ENCODE results near the gene MRPL32.

Gene MRPL32

DNA sequence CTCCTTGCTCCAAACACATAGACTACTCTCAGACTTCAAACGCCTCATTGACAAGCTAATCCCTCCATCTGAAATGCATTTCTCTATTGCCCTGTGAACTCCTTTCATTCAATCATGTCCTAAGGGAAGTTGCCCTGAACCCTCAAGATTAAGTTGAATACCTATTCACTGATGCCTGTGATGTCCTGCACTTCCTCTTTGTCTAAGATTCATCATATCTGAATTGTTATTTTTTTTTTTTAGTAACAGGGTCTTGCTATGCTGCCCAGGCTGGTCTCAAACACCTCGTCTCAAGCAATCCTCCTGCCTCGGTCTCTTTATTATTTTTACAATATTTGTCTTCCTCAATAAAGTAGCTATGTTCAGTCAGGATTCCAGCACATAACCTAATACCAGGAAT is 3.4 kb upstream of the MRPL32 start:
- DNase-seq = no peak

DNA sequence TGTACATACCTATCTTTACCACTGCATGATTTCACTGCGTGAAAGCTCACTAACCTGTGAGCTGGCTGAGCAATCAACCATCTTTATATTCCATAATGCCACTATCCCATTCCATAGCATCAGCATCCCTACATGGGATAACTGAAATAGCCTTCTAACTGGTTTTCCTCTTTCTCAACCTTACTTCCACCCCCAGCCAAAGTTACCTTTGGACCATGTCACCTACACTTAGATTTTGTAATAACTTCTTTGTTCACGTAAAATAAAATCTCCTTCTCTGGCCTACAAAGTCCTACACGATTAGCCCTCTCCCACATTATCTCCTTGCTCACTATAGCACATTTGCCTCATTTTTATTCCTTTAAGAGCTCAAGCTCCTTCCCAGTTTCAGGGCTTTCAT is 2.7 kb upstream of the MRPL32 start:
- DNase-seq = no peak

DNA sequence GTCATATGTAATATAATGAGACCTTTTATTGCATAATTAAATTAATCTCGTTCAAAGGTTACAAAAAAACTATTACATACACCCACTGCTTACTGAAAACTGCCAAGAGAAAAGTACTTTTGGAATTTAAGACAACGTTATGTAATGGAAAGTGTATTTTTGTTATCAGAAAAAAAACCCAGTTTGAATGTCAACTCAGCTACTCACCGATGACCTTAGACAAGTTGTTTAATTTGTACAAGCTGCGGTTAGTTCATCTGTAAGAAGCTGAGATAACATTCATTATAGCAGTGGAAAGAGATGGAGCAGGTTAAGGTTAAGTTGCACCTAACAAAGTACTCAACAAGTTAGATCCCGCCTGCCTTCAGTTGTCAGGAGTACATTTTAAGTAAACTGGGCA is 1.3 kb upstream of the MRPL32 start:
- no peak for DNase-seq

DNA sequence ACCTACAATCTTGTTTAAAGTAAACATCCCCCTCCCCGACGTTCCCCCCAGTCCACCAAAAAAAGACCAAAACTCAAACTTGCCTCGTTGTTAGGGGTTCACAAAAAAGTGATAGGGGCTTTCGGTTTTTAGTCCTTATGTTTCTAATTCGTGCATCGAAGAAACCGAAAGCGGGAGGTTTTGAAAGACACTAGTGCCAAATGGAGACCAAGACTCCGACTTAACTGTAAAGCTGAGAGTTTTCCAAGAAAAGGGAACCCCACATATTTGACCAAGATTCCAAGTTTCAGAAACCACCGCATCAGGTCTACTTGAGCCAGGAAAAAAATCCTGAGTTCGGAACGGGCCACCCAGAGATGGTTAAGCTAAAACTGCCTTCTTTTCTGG is 736 bp upstream of the MRPL32 start:
- DNase-seq = no peak

DNA sequence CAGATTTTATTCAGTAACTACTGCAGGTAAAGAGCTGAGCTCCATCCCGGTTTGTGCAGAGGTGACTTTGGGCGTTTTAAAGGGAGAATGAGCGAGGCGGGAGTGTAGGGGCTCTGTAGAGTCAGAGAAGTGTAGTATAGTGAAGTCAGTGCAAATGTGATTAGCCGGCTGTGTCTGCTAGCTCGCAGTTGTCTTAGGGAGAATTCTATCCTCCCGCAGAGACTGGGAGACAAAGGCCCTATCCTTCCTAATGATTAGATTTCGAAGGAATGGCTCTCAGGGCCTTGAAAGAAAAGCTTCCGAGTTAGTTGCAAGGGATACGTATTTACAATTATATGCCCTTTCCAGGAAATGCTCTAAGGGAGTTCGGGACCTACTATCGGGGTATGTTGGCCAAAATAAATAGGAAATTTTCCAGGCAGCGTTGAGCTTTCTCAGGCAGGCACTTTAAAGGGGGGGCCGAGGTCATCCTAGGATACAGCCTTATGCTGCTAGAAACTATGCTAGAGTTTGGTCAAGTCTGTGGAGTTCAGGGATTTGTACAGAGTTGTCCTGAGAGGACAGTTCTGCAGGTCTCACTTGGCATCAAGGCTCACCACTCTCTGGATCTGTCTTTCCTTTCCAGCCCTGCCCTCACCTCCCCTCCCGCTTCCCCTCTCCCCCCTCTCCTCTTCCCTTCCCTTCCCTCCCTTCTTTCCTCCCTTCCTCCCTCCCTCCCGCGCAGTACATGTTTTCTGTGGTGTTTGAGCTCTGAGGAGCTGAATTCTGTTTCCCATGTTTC is 825 bp downstream of the MRPL32 start:
- no peak for DNase-seq

DNA sequence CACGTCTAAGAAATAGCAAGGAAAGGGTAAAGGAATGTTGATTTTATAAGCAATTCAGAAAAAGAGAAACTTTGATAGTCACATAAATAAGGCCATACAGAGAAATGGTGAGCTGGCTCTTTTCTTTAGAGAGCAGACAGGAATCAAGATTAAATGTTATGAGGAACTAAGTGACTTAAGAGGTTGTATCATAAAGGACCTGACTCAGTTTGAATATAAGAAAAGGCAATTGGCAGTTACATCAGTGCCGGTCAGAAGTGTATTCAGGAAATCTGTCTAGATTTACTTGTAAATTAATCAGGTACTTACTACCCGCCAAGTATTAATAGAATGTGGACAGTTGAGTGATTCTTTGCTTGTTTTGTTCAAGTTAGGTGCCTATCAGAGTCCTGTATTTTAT is 2.1 kb downstream of the MRPL32 start:
- DNase-seq = no peak

DNA sequence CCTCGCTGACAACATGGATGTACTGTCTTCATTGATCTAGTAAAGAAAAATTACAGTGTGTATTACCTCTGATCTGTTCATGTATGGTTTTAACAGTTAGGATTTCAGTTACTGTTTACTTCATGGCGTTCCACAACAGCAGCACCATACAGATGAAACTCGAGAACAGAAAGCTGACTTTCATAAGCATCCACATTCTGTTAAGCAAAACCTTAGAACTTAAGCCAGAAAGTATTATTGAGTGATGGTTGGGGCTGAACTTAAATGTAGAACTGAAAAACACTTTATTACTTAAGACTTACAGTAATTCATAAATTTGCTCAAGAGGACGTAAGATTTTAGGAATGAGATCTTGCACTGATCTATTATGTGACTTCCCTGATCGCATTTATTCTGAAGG is 3.7 kb downstream of the MRPL32 start:
- DNase-seq = no peak

DNA sequence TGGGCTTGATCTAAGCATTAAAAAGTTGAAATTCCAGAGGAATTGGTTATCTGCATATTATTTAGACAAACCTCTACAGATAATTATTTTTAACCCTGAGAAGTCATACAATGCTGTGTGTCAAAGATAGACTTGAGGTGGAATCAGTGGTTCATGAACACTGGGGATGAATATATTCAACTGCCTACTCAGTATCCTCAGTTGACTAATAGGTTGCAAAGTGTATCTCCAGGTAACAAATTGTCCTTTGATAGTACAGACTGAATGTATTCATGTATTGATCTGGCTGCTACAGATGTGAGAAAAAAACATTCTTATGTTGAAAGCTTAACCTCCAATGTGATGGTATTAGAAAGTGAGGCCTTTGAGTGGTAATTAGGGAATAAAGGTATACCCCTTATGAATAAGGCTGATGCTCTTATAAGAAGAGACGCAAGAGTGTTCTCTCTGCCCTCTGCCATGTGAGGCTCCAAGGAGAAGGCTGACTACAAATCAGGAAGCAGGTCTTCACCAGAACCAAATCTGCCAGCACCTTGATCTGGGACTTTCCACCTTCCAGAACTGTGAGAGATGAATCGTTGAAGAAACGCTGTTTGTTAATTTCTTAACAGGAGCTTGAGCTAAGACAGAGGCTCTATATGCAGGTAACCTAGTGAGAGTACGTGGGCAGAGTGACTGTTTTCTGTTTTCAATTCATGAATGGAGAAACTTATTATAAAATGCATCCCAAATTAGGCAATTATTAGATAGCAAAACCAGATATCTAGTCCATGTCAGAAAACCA is 7.5 kb downstream of the MRPL32 start:
- DNase-seq = no peak

DNA sequence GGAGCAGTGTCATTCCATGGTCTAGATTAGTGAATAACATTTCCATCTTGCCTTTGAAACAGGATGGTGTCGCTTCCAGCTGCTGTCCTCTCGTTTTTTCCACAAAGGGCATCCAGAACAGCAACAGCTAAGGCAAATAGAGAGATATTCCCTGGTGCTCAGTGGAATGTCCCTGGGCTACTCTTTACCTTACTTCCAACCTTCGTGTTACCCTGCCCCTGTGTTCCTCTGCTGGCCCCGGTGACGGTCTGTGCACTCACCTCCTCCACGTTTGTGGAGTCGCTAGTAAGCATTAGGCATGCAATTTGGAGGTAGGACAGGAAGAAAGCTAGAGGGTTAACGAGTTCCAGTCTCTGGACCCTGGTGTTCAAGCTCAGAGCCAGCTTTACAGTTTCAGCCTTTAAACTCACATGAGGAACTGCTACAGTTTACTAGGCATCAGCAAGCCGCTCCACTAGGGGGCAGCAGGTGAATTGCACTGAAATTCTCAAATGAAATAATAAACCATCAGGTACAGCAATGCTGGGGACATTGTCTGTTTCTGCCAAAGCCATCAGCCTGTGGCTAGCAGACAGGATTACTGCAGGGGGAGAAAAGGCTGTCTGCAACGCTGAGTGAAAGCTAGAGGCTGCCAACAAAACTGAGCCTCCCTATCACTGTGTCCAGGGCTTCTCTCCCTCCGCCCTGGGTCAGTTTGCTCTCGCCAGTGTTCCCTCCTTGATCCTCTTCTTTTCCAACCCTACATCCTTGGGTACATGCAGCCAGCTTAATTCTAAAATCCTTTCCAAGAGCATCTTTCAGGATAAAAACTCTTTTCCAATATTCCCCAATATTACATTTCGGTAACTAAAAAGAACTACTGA is 9.0 kb downstream of the MRPL32 start:
- DNase-seq = peak; percentile 83

DNA sequence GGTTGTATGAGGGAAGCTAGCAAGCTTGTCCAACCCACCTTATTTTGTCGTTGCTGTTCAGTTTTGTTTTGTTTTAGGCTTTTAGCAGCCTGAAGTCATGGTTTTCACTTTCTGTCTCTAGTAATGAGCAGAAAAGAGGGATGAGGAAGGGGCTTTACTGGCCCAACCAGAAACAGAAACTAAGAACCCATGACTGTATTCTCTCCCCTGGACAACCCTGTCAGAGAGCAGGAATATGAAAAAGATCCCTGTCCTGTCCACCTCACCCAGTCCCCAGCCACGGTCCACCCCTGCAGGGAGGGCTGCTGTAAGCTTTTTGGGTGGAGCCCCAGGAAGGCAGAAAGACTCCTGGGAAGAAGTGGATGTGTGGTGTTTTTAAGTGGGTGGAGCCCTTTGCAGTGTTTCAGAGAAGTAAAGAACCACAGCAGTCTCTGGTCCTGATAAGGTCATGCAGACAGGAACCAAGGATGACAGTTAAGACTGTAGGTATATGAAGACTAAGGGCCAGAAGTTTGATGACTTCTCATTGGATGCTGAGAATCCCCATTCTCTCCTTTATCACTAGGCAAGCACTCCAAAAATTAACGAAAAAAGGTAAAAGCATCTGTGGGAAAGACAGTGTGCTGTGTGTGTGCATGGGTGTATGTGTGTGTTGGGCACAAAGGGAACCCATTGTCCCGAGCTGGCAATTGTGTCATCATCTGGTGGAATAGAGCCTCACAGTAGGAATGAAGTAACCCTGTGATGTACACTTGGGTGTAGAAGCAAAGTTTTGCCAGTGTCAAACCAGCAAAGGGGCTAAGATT is 13.8 kb downstream of the MRPL32 start:
- no peak for DNase-seq

DNA sequence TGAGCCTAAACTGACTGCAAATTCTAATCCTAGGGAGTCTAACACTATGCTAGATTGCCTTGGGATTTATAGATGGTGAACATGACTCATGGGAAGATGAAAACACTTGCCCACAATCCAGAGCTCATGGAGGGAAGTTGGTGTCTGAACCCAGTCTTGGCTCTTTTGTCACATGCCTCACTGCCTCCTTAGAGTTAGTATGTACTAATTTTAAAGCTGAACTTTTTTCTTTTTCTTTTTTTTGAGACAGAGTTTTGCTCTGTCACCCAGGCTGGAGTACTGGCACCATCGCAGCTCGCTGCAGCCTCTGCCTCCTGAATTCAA is 14.4 kb downstream of the MRPL32 start:
- no peak for DNase-seq

DNA sequence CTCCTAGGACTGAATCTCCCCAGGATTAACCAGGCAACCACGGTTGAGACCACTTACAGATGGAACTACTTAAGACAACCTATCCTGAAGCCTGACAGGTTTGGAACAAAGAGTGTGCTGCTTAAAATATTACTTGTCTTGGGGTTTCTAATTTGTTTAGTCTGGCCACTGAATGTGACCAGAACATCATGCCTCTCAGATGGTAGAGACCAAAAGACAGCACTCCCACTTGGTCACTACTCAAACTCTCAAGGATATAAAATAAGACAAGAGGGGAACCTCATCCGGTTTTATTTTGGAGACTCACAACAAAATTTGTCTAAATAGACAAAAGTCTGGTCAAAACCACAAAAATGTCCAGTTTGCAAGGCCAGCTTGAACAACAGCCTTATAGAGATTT is 15.3 kb downstream of the MRPL32 start:
- DNase-seq = no peak

DNA sequence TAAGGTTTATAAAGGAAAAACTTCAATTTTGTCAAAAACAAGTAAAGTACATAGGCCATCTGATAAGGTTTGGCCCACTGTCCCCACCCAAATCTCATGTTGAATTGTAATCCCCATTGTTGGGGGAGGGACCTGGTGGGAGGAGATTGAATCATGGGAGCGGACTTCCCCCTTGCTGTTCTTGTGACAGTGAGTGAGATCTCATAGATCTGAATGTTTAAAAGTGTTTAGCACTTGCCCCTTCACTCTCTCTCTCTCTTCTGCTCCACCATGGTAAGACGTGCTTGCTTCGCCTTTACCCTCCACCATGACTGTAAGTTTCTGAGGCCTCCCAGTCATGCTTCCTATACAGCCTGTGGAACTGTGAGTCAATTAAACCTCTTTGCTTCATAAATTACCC is 18.2 kb downstream of the MRPL32 start:
- DNase-seq = no peak

DNA sequence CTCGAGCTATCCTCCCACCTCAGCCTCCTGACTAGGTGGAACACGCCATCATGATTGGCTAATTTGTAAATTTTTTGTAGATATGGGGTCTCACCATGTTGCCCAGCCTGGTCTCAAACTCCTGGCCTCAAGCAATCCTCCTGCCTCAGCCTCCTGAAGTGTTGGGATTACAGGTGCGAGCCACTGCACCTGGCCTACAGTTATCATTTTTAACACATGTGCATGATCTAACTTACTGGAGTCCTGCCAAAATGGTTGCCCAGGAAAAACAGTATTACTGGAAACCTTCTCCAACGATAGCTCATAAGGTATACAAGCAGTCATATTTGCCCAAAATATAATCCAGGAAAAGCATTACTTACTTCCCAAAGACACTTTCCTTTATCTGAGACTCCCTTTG is 20.2 kb downstream of the MRPL32 start:
- no peak for DNase-seq

DNA sequence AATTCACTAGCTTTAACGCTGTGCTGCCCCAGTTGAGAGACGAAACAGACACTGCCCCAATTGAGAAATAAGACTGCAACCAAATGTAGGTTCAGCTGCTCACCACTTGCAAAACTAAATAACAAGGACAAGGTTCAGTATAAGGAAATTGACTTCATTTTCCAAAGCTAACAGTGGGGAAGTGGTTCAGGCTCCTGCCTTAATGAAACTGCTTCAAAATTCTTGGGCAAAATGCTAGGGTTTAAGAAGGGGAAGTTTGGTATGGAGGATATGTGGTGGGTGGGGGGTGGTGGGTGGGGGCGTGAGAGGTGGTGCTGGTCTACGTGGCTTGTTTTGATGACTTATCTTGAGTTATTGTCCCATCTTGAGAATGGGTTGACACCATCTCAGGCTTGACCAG is 21.8 kb downstream of the MRPL32 start:
- DNase-seq = no peak

DNA sequence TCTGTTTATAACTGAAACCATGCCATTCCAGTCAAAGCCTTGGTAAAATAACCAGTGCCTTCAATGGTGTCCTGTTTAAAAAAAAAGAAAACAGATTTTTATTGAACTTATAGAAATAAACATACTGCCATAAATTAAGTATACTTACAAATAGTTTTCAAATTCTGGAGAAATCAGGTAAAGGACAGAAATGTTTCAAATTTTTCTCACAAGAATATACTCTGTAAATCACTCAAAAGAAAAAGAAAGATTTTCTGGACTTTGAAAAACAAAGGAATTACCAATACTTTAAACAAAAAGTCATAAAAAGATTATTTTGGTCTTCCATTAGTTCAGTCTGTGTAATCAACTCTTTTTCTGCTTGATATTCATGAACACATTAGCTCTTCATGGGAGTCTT is 23.9 kb downstream of the MRPL32 start:
- no peak for DNase-seq

DNA sequence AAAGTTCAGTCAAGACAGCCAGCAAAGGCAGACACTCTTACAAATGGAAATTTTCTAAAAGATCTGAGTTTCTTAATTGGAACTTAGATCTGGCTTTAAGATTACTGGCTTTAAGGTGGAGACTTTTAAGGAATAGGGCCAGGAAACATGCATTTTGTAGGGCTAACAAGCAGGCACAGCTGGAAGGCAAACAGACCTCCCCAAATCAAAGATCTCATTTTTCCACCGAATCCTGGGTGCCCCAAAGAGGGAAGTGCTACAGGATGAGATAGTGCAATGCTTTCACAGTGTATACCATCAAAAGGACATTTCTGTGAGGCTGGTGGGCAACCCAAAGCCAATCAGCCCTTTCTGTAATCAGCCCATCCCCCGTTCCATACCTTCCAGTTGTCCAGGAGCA is 27.4 kb downstream of the MRPL32 start:
- DNase-seq = no peak

DNA sequence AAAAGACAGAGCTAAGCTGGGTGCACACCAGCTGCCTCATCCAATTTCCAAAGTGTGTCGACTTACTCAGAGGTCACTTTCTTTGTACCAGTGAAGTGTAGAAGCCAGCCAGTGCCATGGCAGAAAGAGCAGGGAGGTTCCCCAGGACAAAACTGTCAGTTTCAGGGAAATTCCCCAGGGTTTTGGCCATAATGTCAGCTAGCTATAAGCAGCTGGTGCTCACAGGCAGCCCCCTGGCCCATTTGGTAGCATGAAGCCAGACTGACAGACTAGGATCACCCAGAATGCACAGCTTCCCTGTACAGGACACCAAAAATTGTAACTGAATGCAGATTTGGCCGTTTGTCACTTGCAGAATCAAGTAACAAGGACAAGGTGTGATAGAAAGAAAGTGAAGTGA is 28.6 kb downstream of the MRPL32 start:
- no peak for DNase-seq

DNA sequence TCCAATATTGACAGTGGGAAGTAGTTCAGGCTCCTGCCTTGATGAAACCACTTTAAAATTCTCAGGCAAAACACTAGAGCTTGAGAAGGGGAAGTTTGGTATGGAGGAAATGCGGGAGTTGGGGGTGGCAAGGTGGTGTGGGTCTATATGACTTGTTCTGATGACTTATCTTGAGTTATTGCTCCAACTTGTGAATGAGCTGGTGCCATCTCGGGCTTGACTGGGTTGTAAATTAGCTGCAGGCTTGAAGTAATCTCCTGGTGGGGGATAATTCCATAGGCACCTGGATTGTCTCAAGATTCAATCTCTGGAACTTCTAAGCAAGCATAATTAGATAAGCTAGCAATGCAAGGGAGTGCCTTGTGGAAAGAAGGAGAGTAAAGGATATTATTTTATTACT is 29.0 kb downstream of the MRPL32 start:
- DNase-seq = no peak

DNA sequence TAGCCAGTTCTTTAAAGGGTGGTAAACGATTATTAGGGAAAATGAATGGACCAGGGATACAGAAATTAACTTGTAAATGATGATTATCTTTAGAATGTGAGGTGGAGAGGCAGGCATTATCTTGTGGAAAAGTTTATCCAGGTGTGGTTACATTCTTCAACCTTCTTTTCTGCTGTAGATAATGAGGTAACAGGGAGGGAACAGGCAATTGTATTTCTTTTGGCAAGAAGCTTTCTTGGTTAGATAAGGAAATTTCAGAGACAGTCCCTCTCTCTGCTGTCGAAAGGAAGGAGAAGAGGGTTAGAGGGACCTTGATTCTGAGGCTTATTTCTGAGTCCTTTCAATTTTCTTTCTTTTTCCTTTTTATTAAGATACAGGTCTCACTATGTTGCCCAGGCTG is 32.1 kb downstream of the MRPL32 start:
- no peak for DNase-seq

DNA sequence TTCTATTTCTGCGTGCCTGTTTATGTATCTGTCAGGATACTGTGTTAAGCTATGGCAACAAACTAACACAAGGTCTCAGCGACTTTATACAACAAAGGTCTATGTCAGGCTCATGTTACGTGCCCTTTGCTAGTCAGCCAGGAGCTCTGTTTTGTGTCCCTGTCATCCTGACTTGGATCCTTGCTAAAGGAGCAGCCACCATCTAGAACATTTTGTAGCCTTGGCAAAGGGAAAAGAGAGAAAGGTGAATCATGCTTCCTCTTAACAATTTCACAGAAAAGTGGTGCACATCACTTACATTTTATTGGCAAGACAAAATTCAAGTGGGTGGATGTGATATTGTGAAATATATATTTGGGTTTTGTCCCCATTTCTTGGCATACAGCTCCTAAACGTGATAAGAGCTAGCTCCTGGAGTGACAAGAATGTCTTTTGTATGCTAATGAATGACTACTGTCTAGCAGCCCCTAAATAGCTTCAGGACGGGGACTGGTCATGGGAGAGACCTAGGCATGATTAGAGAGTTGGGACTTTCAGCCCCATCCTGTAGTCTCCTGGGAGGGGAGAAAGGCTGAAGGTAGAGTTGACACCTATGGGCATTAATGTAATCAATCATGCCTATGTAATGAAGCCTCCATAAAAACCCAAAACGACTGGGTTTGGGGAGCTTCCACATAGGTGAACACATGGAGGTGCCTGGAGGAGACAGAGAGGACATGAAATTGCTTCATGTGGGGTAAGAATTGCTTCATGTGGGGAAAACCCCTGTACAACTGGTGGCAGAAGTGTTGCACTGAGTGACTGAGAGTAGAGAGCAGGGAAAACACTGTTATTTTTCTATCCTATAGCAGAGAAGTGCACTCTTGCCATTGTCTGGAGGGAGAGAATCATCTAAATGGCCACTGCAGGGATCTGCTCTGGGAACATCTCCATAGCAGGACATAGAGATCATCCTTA is 33.0 kb downstream of the MRPL32 start:
- DNase-seq = no peak

DNA sequence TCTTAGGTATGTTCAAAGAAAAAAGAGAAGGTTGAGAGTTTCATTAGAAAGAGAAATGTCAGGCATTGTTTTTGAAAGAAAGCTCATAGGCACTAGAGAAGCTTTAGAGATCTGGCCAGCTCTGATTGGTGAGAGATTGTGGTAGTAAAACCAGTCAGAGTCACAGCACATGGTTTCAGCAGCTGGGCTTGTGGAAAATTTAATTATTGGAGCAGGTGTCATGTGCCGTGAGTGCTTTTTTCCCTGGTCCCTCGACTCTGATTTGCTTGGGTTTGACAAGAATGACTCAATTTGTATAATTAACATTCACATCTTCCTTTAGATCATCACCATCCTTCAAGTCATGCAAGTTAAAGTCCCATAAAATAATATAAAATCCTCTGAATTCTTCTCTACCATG is 35.2 kb downstream of the MRPL32 start:
- no peak for DNase-seq
